Activated CD4-positive, CD25-positive, alpha-beta regulatory T cell treated with anti-CD3 and anti-CD28 coated beads, Interleukin-2, amount 50 U/mL, for 72 hours (primary cell): ENCODE measurements around the gene LMTK2.

Experiments used
- DNase-seq: peaks from one replicate; pipeline ENCODE4 v3.0.0; 2021

Gene LMTK2

GRCh38 chr7:98178762-98179490, 72.3 kb downstream of the LMTK2 start:
- DNase-seq: no peak

GRCh38 chr7:98180751-98181150, 74.1 kb downstream of the LMTK2 start:
- no peak for DNase-seq

- no peak for DNase-seq
Measured at GRCh38 chr7:98185101-98185500, 78.4 kb downstream of the LMTK2 start.

- no peak for DNase-seq
Measured at GRCh38 chr7:98186452-98187137, 79.9 kb downstream of the LMTK2 start.

- DNase-seq: no peak
Measured at GRCh38 chr7:98187138-98187502, 80.5 kb downstream of the LMTK2 start.

GRCh38 chr7:98189559-98189958, 82.9 kb downstream of the LMTK2 start:
- no peak for DNase-seq

- no peak for DNase-seq
Measured at GRCh38 chr7:98191668-98192431, 85.2 kb downstream of the LMTK2 start.

GRCh38 chr7:98192781-98193457, 86.3 kb downstream of the LMTK2 start:
- DNase-seq: no peak

GRCh38 chr7:98193474-98194180, 87.0 kb downstream of the LMTK2 start:
- no peak for DNase-seq

- DNase-seq: no peak
Measured at GRCh38 chr7:98194186-98194585, 87.5 kb downstream of the LMTK2 start.

GRCh38 chr7:98194672-98195457, 88.2 kb downstream of the LMTK2 start:
- no peak for DNase-seq

GRCh38 chr7:98196706-98197605, 90.3 kb downstream of the LMTK2 start:
- DNase-seq: no peak

GRCh38 chr7:98199131-98199530, 92.5 kb downstream of the LMTK2 start:
- DNase-seq: no peak

GRCh38 chr7:98200364-98200763, 93.7 kb downstream of the LMTK2 start:
- no peak for DNase-seq

GRCh38 chr7:98202367-98203195, 95.9 kb downstream of the LMTK2 start:
- DNase-seq: peak; percentile 54

- no peak for DNase-seq
Measured at GRCh38 chr7:98203261-98203963, 96.8 kb downstream of the LMTK2 start.

GRCh38 chr7:98203964-98204605, 97.4 kb downstream of the LMTK2 start:
- no peak for DNase-seq

- no peak for DNase-seq
Measured at GRCh38 chr7:98204670-98205069, 98.0 kb downstream of the LMTK2 start.
